MM.1S (cell line): Measurements from ENCODE around the gene KLF1.
A peak's percentile ranks its signal among the peaks of the same experiment; 100 is the strongest.

ENCODE experiments used
- DNase-seq: peaks from one replicate; pipeline ENCODE4 v3.0.0-alpha.2; 2015
- H2AFZ ChIP-seq: fragments of 300-600 bp; sonication (generic); 2 replicates; pipeline ENCODE4 v1.6.0; 2016; ENCODE audit warnings: antibody characterized with exemption, low read length
- H3F3A ChIP-seq: fragments of 300-600 bp; sonication (generic); 2 replicates; pipeline ENCODE4 v1.6.1; 2016; ENCODE audit warnings: mild to moderate bottlenecking, antibody characterized with exemption, low read length, moderate library complexity, mixed read lengths; ENCODE audit not compliant: insufficient read depth
- H3K27ac ChIP-seq: fragments of 300-600 bp; sonication (generic); 2 replicates; pipeline ENCODE4 v1.5.1; 2016; ENCODE audit warnings: mild to moderate bottlenecking, low read length
- H3K27me3 ChIP-seq: fragments of 300-600 bp; sonication (generic); replicated peaks from 2 replicates; pipeline ENCODE4 v1.6.0; 2016; ENCODE audit warnings: low read length; ENCODE audit not compliant: insufficient read depth
- H3K36me3 ChIP-seq: fragments of 300-600 bp; sonication (generic); replicated peaks from 2 replicates; pipeline ENCODE4 v1.6.1; 2016; ENCODE audit warnings: mild to moderate bottlenecking, low read length, mixed read lengths; ENCODE audit not compliant: insufficient read depth
- H3K4me1 ChIP-seq: fragments of 300-600 bp; sonication (generic); 2 replicates; pipeline ENCODE4 v1.6.1; 2016; ENCODE audit warnings: low read length, mixed read lengths
- H3K4me2 ChIP-seq: fragments of 300-600 bp; sonication (generic); 2 replicates; pipeline ENCODE4 v1.6.0; 2016; ENCODE audit warnings: low read depth, low read length
- H3K4me3 ChIP-seq: fragments of 300-600 bp; sonication (generic); 2 replicates; pipeline ENCODE4 v1.5.1; 2016; ENCODE audit warnings: low read length, mixed read lengths
- H3K79me2 ChIP-seq: fragments of 300-600 bp; sonication (generic); 2 replicates; pipeline ENCODE4 v1.6.1; 2016; ENCODE audit warnings: mixed run types, low read length, mixed read lengths
- H3K9ac ChIP-seq: fragments of 300-600 bp; sonication (generic); 2 replicates; pipeline ENCODE4 v1.6.1; 2016; ENCODE audit warnings: low read length, mixed read lengths
- H3K9me2 ChIP-seq: fragments of 300-600 bp; sonication (generic); replicated peaks from 2 replicates; pipeline ENCODE4 v1.6.1; 2016; ENCODE audit warnings: mild to moderate bottlenecking, low read length, mixed read lengths; ENCODE audit not compliant: insufficient read depth
- H3K9me3 ChIP-seq: fragments of 300-600 bp; sonication (generic); replicated peaks from 2 replicates; pipeline ENCODE4 v1.6.1; 2016; ENCODE audit warnings: mild to moderate bottlenecking, low read length, mixed read lengths; ENCODE audit not compliant: insufficient read depth
- H4K20me1 ChIP-seq: fragments of 300-600 bp; sonication (generic); 2 replicates; pipeline ENCODE4 v1.6.1; 2016; ENCODE audit warnings: mild to moderate bottlenecking, low read length, moderate library complexity, mixed read lengths; ENCODE audit not compliant: insufficient read depth
- CTCF ChIP-seq: fragments of 300-600 bp; sonication (generic); IDR thresholded peaks from 2 replicates; pipeline ENCODE4 v1.5.1; 2016; ENCODE audit warnings: antibody characterized with exemption, low read length, mixed read lengths
- EZH2 ChIP-seq: fragments of 300-600 bp; sonication (generic); optimal IDR thresholded peaks from 2 replicates; pipeline ENCODE3; 2017; ENCODE audit warnings: low read depth, mild to moderate bottlenecking, antibody characterized with exemption, low read length, mixed read lengths
- EZH2phosphoT487 ChIP-seq: fragments of 300-600 bp; sonication (generic); IDR thresholded peaks from 2 replicates; pipeline ENCODE4 v1.6.1; 2018; ENCODE audit warnings: antibody characterized with exemption, low read length

Gene KLF1

GRCh38 chr19:12867120-12868099 is 19.6 kb downstream of the KLF1 start:
- no peak overlapping the region for H3K27ac ChIP-seq
- no peaks in the 10 kb centered on the region for H3K9me2 ChIP-seq
- peak overlapping the region; percentile 32; the same call in 1 of the 2 replicates for H3K4me3 ChIP-seq
- no peaks in the 10 kb centered on the region for H3K36me3 ChIP-seq
- peaks cover 25% of the 10 kb centered on the region for H3K27me3 ChIP-seq
- TF ChIP-seq EZH2phosphoT487 (no peak), EZH2 (no peak), CTCF (no peak)
- peak overlapping the region; percentile 66; the same call in 1 of the 2 replicates for H3K4me2 ChIP-seq
- peak overlapping the region; percentile 48 for H2AFZ ChIP-seq
- H3K79me2 ChIP-seq = no peaks in the 10 kb centered on the region
- no peak for DNase-seq
- H4K20me1 ChIP-seq = no peaks in the 10 kb centered on the region
- no peaks in the 10 kb centered on the region for H3K4me1 ChIP-seq
- H3F3A ChIP-seq = no peaks in the 10 kb centered on the region
- no peak overlapping the region for H3K9ac ChIP-seq
- no peaks in the 10 kb centered on the region for H3K9me3 ChIP-seq

GRCh38 chr19:12866416-12867119 is 20.4 kb downstream of the KLF1 start:
- no peak overlapping the region for H3K27ac ChIP-seq
- H3K79me2 ChIP-seq = no peaks in the 10 kb centered on the region
- DNase-seq = no peak
- H3K9ac ChIP-seq = no peak overlapping the region
- H3K9me3 ChIP-seq = no peaks in the 10 kb centered on the region
- H3K9me2 ChIP-seq = no peaks in the 10 kb centered on the region
- no peaks in the 10 kb centered on the region for H3K36me3 ChIP-seq
- H3F3A ChIP-seq = no peaks in the 10 kb centered on the region
- TF ChIP-seq EZH2 = no peak
- TF ChIP-seq EZH2phosphoT487 = no peak
- TF ChIP-seq CTCF = no peak
- H2AFZ ChIP-seq = no peak overlapping the region
- H4K20me1 ChIP-seq = no peaks in the 10 kb centered on the region
- no peak overlapping the region for H3K4me3 ChIP-seq
- H3K4me1 ChIP-seq = no peaks in the 10 kb centered on the region
- no peak overlapping the region for H3K4me2 ChIP-seq
- H3K27me3 ChIP-seq = peaks cover 32% of the 10 kb centered on the region

GRCh38 chr19:12865746-12866415 is 21.1 kb downstream of the KLF1 start:
- no peaks in the 10 kb centered on the region for H3K36me3 ChIP-seq
- TF ChIP-seq EZH2 (no peak), CTCF (no peak), EZH2phosphoT487 (no peak)
- no peak overlapping the region for H3K4me2 ChIP-seq
- H3K4me3 ChIP-seq = no peak overlapping the region
- no peak for DNase-seq
- no peak overlapping the region for H2AFZ ChIP-seq
- no peaks in the 10 kb centered on the region for H3K4me1 ChIP-seq
- H3K9me2 ChIP-seq = no peaks in the 10 kb centered on the region
- no peaks in the 10 kb centered on the region for H3F3A ChIP-seq
- no peaks in the 10 kb centered on the region for H3K9me3 ChIP-seq
- H4K20me1 ChIP-seq = no peaks in the 10 kb centered on the region
- no peak overlapping the region for H3K27ac ChIP-seq
- H3K9ac ChIP-seq = no peak overlapping the region
- H3K27me3 ChIP-seq = peaks cover 33% of the 10 kb centered on the region
- H3K79me2 ChIP-seq = no peaks in the 10 kb centered on the region
